BJ (cell line): ENCODE data around the gene ACTA2. TPM values are rescaled to one million over a fixed set of nuclear protein-coding genes. Genes with fewer than 3 reads are reported as not detected.

ENCODE experiments used
- CTCF ChIA-PET: fragments of 350-600 bp; formaldehyde crosslinking; extraction: SDS; loops from one replicate; lab custom pipeline; 2021; ENCODE audit warnings: antibody characterized with exemption, inconsistent platforms; lab: Yijun Ruan, JAX
- POLR2A ChIA-PET: fragments of 300-600 bp; sonication (Branson Sonifier 250); formaldehyde crosslinking; extraction: SDS; loops from one replicate; lab custom pipeline; 2021; ENCODE audit warnings: antibody characterized with exemption; lab: Charles Lee
- DNase-seq: peaks from one replicate; pipeline ENCODE4 v3.0.0-alpha.2; 2011; ENCODE audit warnings: low read depth
- H3K27me3 ChIP-seq: 2 replicates; pipeline ENCODE4 v1.6.0; 2011; ENCODE audit warnings: low read length; ENCODE audit not compliant: control insufficient read depth, insufficient read depth
- H3K36me3 ChIP-seq: 2 replicates; pipeline ENCODE4 v1.5.1; 2011; ENCODE audit warnings: low read length; ENCODE audit not compliant: control insufficient read depth, insufficient read depth
- H3K4me3 ChIP-seq: 2 replicates; pipeline ENCODE4 v1.5.1; 2011; ENCODE audit warnings: low read depth, mild to moderate bottlenecking, control low read depth, low read length
- polyA minus RNA-seq: library from RNA; depleted of rRNA, polyadenylated mRNA; stranded (reverse); fragments of >200 nt; gene quantifications from 2 replicates; pipeline ENCODE4 v1.2.3, GENCODE V29; 2011; rRNA and poly(A)+ RNA removed
- polyA plus RNA-seq: library from polyadenylated mRNA; depleted of rRNA; stranded (reverse); fragments of >200 nt; gene quantifications from 2 replicates; pipeline ENCODE4 v1.2.3, GENCODE V29; 2011; rRNA removed
- TF ChIP-seq, protein P1 (sequence below): IDR thresholded peaks from 2 replicates; pipeline ENCODE4 v1.5.1; 2011; ENCODE audit warnings: low read depth, mild to moderate bottlenecking, control low read depth, inconsistent platforms, low read length, moderate library complexity; ENCODE audit not compliant: insufficient read depth

The ACTA2 gene
- polyA plus RNA-seq (1,067 and 1,821 TPM in 2 replicates), polyA minus RNA-seq (1,091 and 1,267 TPM in 2 replicates)

DNA sequence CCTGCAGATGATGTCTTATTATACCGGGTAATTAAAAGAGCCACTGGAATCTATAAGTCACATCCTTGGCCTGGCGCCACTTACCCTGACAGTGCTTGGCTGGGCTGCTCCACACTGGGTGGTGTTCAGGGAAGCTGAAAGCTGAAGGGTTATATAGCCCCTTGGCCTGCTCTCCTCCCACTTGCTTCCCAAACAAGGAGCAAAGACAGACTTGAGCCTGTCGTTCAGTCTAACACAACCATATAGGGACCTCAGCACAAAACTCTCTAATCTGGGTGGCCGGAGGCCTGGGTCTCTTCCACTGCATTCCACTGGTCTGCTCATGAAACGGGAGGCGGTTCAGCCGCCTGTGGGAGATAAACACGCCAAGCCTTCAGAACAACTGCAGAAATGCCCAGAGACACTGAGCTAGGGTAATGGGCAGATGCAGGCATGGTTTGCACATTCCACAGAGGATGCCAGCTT is at the start of gene ACTA2:
Gene ACTA2, minus strand, starts transcription at position 127 of the 465 bp plus-strand sequence. CDS start 3,843 bp downstream, outside the sequence.
- no peak for DNase-seq
- CTCF ChIA-PET, result interaction anchor here (0.6 kb wide), 2 partner anchors 142 to 258 kb away, joined by 3 to 5 read pairs; no protein-coding TSS in a partner anchor
- TF ChIP-seq, protein P1, sequence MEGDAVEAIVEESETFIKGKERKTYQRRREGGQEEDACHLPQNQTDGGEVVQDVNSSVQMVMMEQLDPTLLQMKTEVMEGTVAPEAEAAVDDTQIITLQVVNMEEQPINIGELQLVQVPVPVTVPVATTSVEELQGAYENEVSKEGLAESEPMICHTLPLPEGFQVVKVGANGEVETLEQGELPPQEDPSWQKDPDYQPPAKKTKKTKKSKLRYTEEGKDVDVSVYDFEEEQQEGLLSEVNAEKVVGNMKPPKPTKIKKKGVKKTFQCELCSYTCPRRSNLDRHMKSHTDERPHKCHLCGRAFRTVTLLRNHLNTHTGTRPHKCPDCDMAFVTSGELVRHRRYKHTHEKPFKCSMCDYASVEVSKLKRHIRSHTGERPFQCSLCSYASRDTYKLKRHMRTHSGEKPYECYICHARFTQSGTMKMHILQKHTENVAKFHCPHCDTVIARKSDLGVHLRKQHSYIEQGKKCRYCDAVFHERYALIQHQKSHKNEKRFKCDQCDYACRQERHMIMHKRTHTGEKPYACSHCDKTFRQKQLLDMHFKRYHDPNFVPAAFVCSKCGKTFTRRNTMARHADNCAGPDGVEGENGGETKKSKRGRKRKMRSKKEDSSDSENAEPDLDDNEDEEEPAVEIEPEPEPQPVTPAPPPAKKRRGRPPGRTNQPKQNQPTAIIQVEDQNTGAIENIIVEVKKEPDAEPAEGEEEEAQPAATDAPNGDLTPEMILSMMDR, result no peak
- Histone ChIP-seq H3K36me3 (no peaks in the 10 kb centered on the region), H3K27me3 (no peaks in the 10 kb centered on the region), H3K4me3 (peak within 1 kb of the TSS; percentile 16)
- POLR2A ChIA-PET, result no interaction called here

DNA sequence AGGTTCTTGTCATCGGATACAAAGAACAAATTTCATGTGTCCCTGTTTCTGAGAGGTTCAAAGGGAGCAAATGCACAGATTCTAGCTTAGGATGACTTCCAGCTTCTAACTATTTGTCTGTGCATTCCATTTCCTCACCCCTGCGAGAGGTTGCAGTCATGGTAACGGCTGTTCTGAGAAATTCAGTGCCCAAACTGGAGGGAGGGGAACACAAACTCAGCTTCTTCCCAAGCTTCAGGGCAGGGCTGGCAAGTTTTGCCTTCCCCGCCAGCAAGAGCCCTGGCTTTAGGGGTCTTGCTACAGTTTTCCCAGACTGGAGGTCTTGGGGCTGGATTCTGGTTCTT is 49.1 kb upstream of the ACTA2 start:
- TF ChIP-seq, protein P1, result no peak
- no peak for DNase-seq
- POLR2A ChIA-PET, result interaction anchor here (0.7 kb wide), 1 partner anchor 23 kb away, joined by 3 read pairs; no protein-coding TSS in a partner anchor
- Histone ChIP-seq H3K36me3 (0 out of 2 replicates have a peak, but pooled peaks cover 2% of the 10 kb centered on the region), H3K4me3 (no peak overlapping the region), H3K27me3 (no peaks in the 10 kb centered on the region)
- CTCF ChIA-PET, result interaction anchor here (0.6 to 1.0 kb wide), 3 partner anchors 14 to 223 kb away, joined by 3 read pairs; no protein-coding TSS in a partner anchor

DNA sequence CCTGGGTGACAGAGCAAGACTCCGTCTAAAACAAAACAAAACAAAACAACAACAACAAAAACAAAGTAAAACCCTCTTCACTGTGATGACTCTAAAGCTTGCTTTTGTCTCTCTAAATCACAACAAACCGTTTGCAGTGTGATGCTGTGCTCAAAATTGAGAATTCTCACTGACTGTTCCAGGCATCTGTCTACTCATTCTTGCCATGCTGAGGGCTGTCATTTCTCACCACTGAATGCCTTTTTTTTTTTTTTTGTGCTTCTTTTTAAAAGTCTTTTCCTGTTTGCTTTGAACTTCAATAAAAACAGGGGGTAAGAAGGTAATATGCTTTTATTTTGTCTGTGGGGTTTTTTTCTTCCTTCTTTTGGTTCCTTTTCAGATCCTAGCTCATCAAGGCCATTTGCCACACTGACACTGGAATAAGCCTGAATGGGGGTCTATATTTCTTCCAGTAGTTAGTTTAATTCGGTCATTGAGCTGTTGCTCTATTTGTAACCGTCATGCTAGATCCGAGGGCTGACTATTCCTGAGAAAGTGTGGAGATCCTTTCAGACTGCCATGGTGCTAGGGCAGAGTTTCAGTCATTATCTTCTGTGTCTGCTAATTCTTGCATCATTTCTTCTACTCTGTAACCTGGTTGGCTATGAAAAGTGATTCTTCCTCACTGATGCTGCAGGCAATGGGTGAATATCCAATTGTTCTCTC is 48.6 kb upstream of the ACTA2 start:
- H3K27me3 ChIP-seq, result no peaks in the 10 kb centered on the region
- ChIA-PET CTCF (interaction anchor here (0.6 to 1.0 kb wide), 3 partner anchors 14 to 224 kb away, joined by 3 read pairs; no protein-coding TSS in a partner anchor), POLR2A (interaction anchor here (0.7 kb wide), 1 partner anchor 24 kb away, joined by 3 read pairs; no protein-coding TSS in a partner anchor)
- H3K4me3 ChIP-seq, result no peak overlapping the region
- no peak for DNase-seq
- H3K36me3 ChIP-seq, result 0 out of 2 replicates have a peak, but pooled peaks cover 2% of the 10 kb centered on the region
- TF ChIP-seq, protein P1, result no peak

DNA sequence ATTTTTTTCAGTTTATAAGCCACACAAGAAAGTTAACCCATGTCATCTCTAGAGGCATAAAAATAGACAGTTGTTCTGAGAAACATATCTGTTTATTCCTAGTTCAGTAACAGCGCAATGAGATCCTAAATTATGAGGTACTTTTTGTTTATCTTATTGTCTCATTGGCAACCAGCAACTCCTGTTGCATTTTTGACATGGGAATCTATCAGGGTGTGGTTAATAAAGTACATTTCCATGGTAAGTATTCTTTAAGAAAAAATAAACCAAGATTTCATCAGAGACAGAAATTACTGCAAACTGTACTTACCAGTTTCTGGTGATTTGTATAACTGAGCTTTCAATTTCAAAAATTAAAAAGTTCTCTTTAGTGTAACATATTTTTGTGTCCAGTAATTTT is 47.1 kb upstream of the ACTA2 start:
- no peak overlapping the region for H3K4me3 ChIP-seq
- ChIA-PET POLR2A (no interaction called here), CTCF (interaction anchor here (1.8 kb wide), 1 partner anchor 12 kb away, joined by 5 read pairs; no protein-coding TSS in a partner anchor)
- peak; percentile 24 for DNase-seq
- peaks cover 2% of the 10 kb centered on the region; the same call in 1 of the 2 replicates for H3K36me3 ChIP-seq
- TF ChIP-seq, protein P1, result no peak
- H3K27me3 ChIP-seq, result no peaks in the 10 kb centered on the region

DNA sequence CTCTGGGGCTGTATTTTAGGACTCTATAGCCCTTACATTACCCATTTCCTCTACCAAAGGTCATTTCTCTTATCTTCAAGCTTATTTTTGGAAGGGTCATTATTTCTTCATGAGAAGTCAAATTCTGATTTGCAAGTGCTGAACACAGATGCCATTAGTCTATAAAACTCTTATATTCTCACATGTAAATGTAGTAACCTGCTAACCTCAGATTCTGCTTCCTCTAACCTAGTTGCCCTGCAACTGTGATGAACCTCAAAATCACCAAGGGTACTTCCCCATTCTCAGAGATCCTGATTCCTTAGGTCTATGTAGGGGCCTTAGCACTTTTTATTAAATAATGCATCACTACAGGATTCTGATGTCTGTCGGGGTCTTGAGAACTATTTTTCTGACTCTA is 44.4 kb upstream of the ACTA2 start:
- no peak overlapping the region for H3K4me3 ChIP-seq
- H3K27me3 ChIP-seq, result no peaks in the 10 kb centered on the region
- TF ChIP-seq, protein P1, result no peak
- H3K36me3 ChIP-seq, result no peaks in the 10 kb centered on the region; the same call in 1 of the 2 replicates
- CTCF ChIA-PET, result interaction anchor here (2.3 kb wide), 1 partner anchor 10 kb away, joined by 6 read pairs; no protein-coding TSS in a partner anchor
- POLR2A ChIA-PET, result no interaction called here
- DNase-seq, result no peak
